ENCODE data around the gene LIPE. TPM values are rescaled to one million over a fixed set of nuclear protein-coding genes. Genes with fewer than 3 reads are reported as not detected.
A peak's percentile ranks its signal among the peaks of the same experiment; 100 is the strongest.

LIPE gene
- total RNA-seq, 1 donor = 1.8 TPM

GRCh38 chr19:42420055-42420544 lies 7.1 kb downstream of the LIPE start:
- no peak overlapping the region for H2AFZ ChIP-seq (ENCODE audit: low read length)
- DNase-seq (ENCODE audit: insufficient read length, low spot score, missing footprints) = peak; percentile 94

GRCh38 chr19:42419309-42419708 lies 7.9 kb downstream of the LIPE start:
- Histone ChIP-seq H3K79me2 (ENCODE audit: insufficient read depth, low read length) (no peaks in the 10 kb centered on the region), H2AFZ (ENCODE audit: low read length) (no peak overlapping the region)

More at GRCh38 chr19:42420055-42420544, 7.1 kb downstream of the LIPE start:
- Histone ChIP-seq H3K9me3 (ENCODE audit: low read depth, low read length) (no peaks in the 10 kb centered on the region), H3K27me3 (ENCODE audit: insufficient read depth, low read length) (no peaks in the 10 kb centered on the region), H3K4me3 (ENCODE audit: insufficient read depth, low read length) (no peak overlapping the region), H4K20me1 (ENCODE audit: insufficient read depth, low read length) (peaks cover 13% of the 10 kb centered on the region), H3K79me2 (ENCODE audit: insufficient read depth, low read length) (no peaks in the 10 kb centered on the region), H3K4me2 (ENCODE audit: insufficient read depth, low read length) (peak overlapping the region; percentile 9), H3K27ac (ENCODE audit: low read depth, low read length) (no peak overlapping the region), H3K4me1 (ENCODE audit: insufficient read depth, low read length) (peaks cover 20% of the 10 kb centered on the region), H3K36me3 (ENCODE audit: insufficient read depth, low read length) (no peaks in the 10 kb centered on the region)
- peak; percentile 71 for TF ChIP-seq CTCF (IDR thresholded peaks at IDR 0.05; ENCODE audit: extremely low read depth, low read depth, low read length)

GRCh38 chr19:42412661-42413076 lies 14.5 kb downstream of the LIPE start:
- Histone ChIP-seq H3K79me2 (ENCODE audit: insufficient read depth, low read length) (no peaks in the 10 kb centered on the region), H3K27ac (ENCODE audit: low read depth, low read length) (no peak overlapping the region), H3K36me3 (ENCODE audit: insufficient read depth, low read length) (no peaks in the 10 kb centered on the region), H2AFZ (ENCODE audit: low read length) (no peak overlapping the region), H3K4me2 (ENCODE audit: insufficient read depth, low read length) (no peak overlapping the region), H3K27me3 (ENCODE audit: insufficient read depth, low read length) (no peaks in the 10 kb centered on the region), H3K4me3 (ENCODE audit: insufficient read depth, low read length) (no peak overlapping the region), H4K20me1 (ENCODE audit: insufficient read depth, low read length) (peaks cover 7% of the 10 kb centered on the region), H3K4me1 (ENCODE audit: insufficient read depth, low read length) (no peaks in the 10 kb centered on the region), H3K9me3 (ENCODE audit: low read depth, low read length) (no peaks in the 10 kb centered on the region)
- no peak for DNase-seq (ENCODE audit: insufficient read length, low spot score, missing footprints)
- no peak for TF ChIP-seq CTCF (IDR thresholded peaks at IDR 0.05; ENCODE audit: extremely low read depth, low read depth, low read length)

More at GRCh38 chr19:42419309-42419708, 7.9 kb downstream of the LIPE start:
- Histone ChIP-seq H3K4me2 (ENCODE audit: insufficient read depth, low read length) (no peak overlapping the region), H3K27me3 (ENCODE audit: insufficient read depth, low read length) (no peaks in the 10 kb centered on the region), H3K36me3 (ENCODE audit: insufficient read depth, low read length) (no peaks in the 10 kb centered on the region), H3K4me1 (ENCODE audit: insufficient read depth, low read length) (peaks cover 20% of the 10 kb centered on the region), H3K4me3 (ENCODE audit: insufficient read depth, low read length) (no peak overlapping the region), H3K9me3 (ENCODE audit: low read depth, low read length) (no peaks in the 10 kb centered on the region), H3K27ac (ENCODE audit: low read depth, low read length) (no peak overlapping the region), H4K20me1 (ENCODE audit: insufficient read depth, low read length) (peaks cover 13% of the 10 kb centered on the region)
- DNase-seq (ENCODE audit: insufficient read length, low spot score, missing footprints) = peak; percentile 27
- no peak for TF ChIP-seq CTCF (IDR thresholded peaks at IDR 0.05; ENCODE audit: extremely low read depth, low read depth, low read length)

GRCh38 chr19:42412227-42412626 lies 15.0 kb downstream of the LIPE start:
- Histone ChIP-seq H2AFZ (ENCODE audit: low read length) (no peak overlapping the region), H4K20me1 (ENCODE audit: insufficient read depth, low read length) (peaks cover 9% of the 10 kb centered on the region), H3K27ac (ENCODE audit: low read depth, low read length) (no peak overlapping the region), H3K9me3 (ENCODE audit: low read depth, low read length) (no peaks in the 10 kb centered on the region), H3K79me2 (ENCODE audit: insufficient read depth, low read length) (no peaks in the 10 kb centered on the region), H3K36me3 (ENCODE audit: insufficient read depth, low read length) (no peaks in the 10 kb centered on the region), H3K4me3 (ENCODE audit: insufficient read depth, low read length) (no peak overlapping the region), H3K4me2 (ENCODE audit: insufficient read depth, low read length) (no peak overlapping the region), H3K27me3 (ENCODE audit: insufficient read depth, low read length) (no peaks in the 10 kb centered on the region), H3K4me1 (ENCODE audit: insufficient read depth, low read length) (no peaks in the 10 kb centered on the region)
- no peak for TF ChIP-seq CTCF (IDR thresholded peaks at IDR 0.05; ENCODE audit: extremely low read depth, low read depth, low read length)
- DNase-seq (ENCODE audit: insufficient read length, low spot score, missing footprints) = peak; percentile 81

All from osteoblast (primary cell).